H9 (cell line): ENCODE data around the gene STAP2. TPM values are rescaled to one million over a fixed set of nuclear protein-coding genes. Genes with fewer than 3 reads are reported as not detected.

Experiments
- DNase-seq: peaks from one replicate; pipeline ENCODE4 v3.0.0-alpha.2; 2017
- H2AFZ ChIP-seq: one replicate; pipeline ENCODE4 v1.6.1; 2013; ENCODE audit warnings: mild to moderate bottlenecking, low read length, control low read depth, moderate library complexity
- H2AK5ac ChIP-seq: 2 replicates; pipeline ENCODE4 v1.6.1; 2013; ENCODE audit warnings: low read length, control low read depth, mixed read lengths; ENCODE audit not compliant: insufficient read length
- H2BK120ac ChIP-seq: one replicate; pipeline ENCODE4 v1.6.1; 2013; ENCODE audit warnings: low read depth, mild to moderate bottlenecking, low read length, control low read depth, inconsistent platforms; ENCODE audit not compliant: poor library complexity, severe bottlenecking
- H2BK12ac ChIP-seq: 2 replicates; pipeline ENCODE4 v1.6.1; 2013; ENCODE audit warnings: low read length, control low read depth, mixed read lengths, low read depth; ENCODE audit not compliant: insufficient read length
- H2BK15ac ChIP-seq: 2 replicates; pipeline ENCODE4 v1.6.1; 2013; ENCODE audit warnings: low read depth, low read length, control low read depth
- H2BK20ac ChIP-seq: one replicate; pipeline ENCODE4 v1.6.1; 2013; ENCODE audit warnings: low read depth, mild to moderate bottlenecking, low read length, control low read depth, inconsistent platforms; ENCODE audit not compliant: poor library complexity, severe bottlenecking
- H2BK5ac ChIP-seq: 2 replicates; pipeline ENCODE4 v1.6.1; 2013; ENCODE audit warnings: low read length, control low read depth, mixed read lengths; ENCODE audit not compliant: insufficient read length
- H3K14ac ChIP-seq: 2 replicates; pipeline ENCODE4 v1.6.1; 2013; ENCODE audit warnings: low read length, control low read depth; ENCODE audit not compliant: insufficient read depth
- H3K18ac ChIP-seq: 2 replicates; pipeline ENCODE4 v1.6.1; 2013; ENCODE audit warnings: low read depth, mild to moderate bottlenecking, mixed read lengths, low read length, control low read depth; ENCODE audit not compliant: insufficient read length
- H3K23ac ChIP-seq: 2 replicates; pipeline ENCODE4 v1.6.1; 2013; ENCODE audit warnings: low read length, control low read depth, mixed read lengths, low read depth; ENCODE audit not compliant: insufficient read length
- H3K23me2 ChIP-seq: 2 replicates; pipeline ENCODE4 v1.6.1; 2013; ENCODE audit warnings: low read depth, mild to moderate bottlenecking, mixed read lengths, low read length, control low read depth; ENCODE audit not compliant: insufficient read length, poor library complexity, severe bottlenecking
- H3K27ac ChIP-seq: 2 replicates; pipeline ENCODE4 v1.5.1; 2013; ENCODE audit warnings: low read length, control low read depth, mixed read lengths, low read depth; ENCODE audit not compliant: insufficient read length
- H3K27me3 ChIP-seq: 2 replicates; pipeline ENCODE4 v1.6.1; 2013; ENCODE audit warnings: low read length, control low read depth, inconsistent platforms; ENCODE audit not compliant: insufficient read depth
- H3K4ac ChIP-seq: 2 replicates; pipeline ENCODE4 v1.6.1; 2013; ENCODE audit warnings: low read depth, mild to moderate bottlenecking, control low read depth, inconsistent platforms, low read length, moderate library complexity
- H3K4me1 ChIP-seq: 2 replicates; pipeline ENCODE4 v1.6.1; 2013; ENCODE audit warnings: low read length, control low read depth, inconsistent platforms; ENCODE audit not compliant: insufficient read depth
- H3K4me2 ChIP-seq: 2 replicates; pipeline ENCODE4 v1.6.1; 2013; ENCODE audit warnings: low read length, control low read depth, mixed read lengths; ENCODE audit not compliant: insufficient read length, insufficient read depth
- H3K56ac ChIP-seq: 2 replicates; pipeline ENCODE4 v1.6.1; 2013; ENCODE audit warnings: low read depth, mild to moderate bottlenecking, mixed read lengths, low read length, control low read depth; ENCODE audit not compliant: insufficient read length
- H3K79me1 ChIP-seq: 2 replicates; pipeline ENCODE4 v1.6.1; 2013; ENCODE audit warnings: low read depth, mild to moderate bottlenecking, moderate library complexity, low read length, control low read depth, inconsistent platforms; ENCODE audit not compliant: insufficient read depth, poor library complexity, severe bottlenecking
- H3K79me2 ChIP-seq: 2 replicates; pipeline ENCODE4 v1.6.1; 2013; ENCODE audit warnings: low read length, control low read depth, inconsistent platforms; ENCODE audit not compliant: insufficient read depth
- H3K9ac ChIP-seq: 2 replicates; pipeline ENCODE4 v1.6.1; 2013; ENCODE audit warnings: low read length, control low read depth, mixed read lengths; ENCODE audit not compliant: insufficient read length; ENCODE audit errors: extremely low read depth
- H3K9me3 ChIP-seq: one replicate; pipeline ENCODE4 v1.6.1; 2013; ENCODE audit warnings: low read depth, low read length, inconsistent platforms; ENCODE audit not compliant: control insufficient read depth
- H3T11ph ChIP-seq: one replicate; pipeline ENCODE4 v1.6.1; 2013; ENCODE audit warnings: mild to moderate bottlenecking, low read length, control low read depth, inconsistent platforms
- H4K20me1 ChIP-seq: one replicate; pipeline ENCODE4 v1.6.1; 2013; ENCODE audit not compliant: control insufficient read depth, insufficient read length, insufficient read depth
- H4K5ac ChIP-seq: 2 replicates; pipeline ENCODE4 v1.6.1; 2013; ENCODE audit warnings: low read depth, mild to moderate bottlenecking, mixed read lengths, low read length, control low read depth; ENCODE audit not compliant: insufficient read length
- H4K8ac ChIP-seq: replicated peaks from 2 replicates; pipeline ENCODE4 v1.6.1; 2013; ENCODE audit warnings: low read length, control low read depth, mixed read lengths, low read depth; ENCODE audit not compliant: insufficient read length
- H4K91ac ChIP-seq: 2 replicates; pipeline ENCODE4 v1.6.1; 2013; ENCODE audit warnings: low read depth, mild to moderate bottlenecking, moderate library complexity, mixed read lengths, low read length, control low read depth; ENCODE audit not compliant: insufficient read length
- H3K27ac Mint-ChIP-seq, 3 experiments: 2 replicates in 2 of 3; 3 replicates in 1 of 3; pipeline ENCODE4 v1.8.0; 2020 to 2021; ENCODE audit warnings: mixed read lengths in 3 of 3, mild to moderate bottlenecking in 1 of 3, moderate library complexity in 1 of 3
- H3K27me3 Mint-ChIP-seq: 2 replicates; pipeline ENCODE4 v1.8.0; 2021; ENCODE audit warnings: low read depth, mild to moderate bottlenecking, moderate library complexity, mixed read lengths
- H3K36me3 Mint-ChIP-seq, 3 experiments: 2 replicates in 2 of 3; 3 replicates in 1 of 3; pipeline ENCODE4 v1.8.0; 2020 to 2021; ENCODE audit warnings: low read depth in 3 of 3, mixed read lengths in 3 of 3; ENCODE audit not compliant: insufficient read depth in 1 of 3
- H3K4me1 Mint-ChIP-seq, 2 experiments: 2 replicates each; pipeline ENCODE4 v1.8.0; 2020; ENCODE audit warnings: mixed read lengths in 2 of 2
- H3K4me3 Mint-ChIP-seq, 2 experiments: 2 replicates in 1 of 2; 3 replicates in 1 of 2; pipeline ENCODE4 v1.8.0; 2020 to 2021; ENCODE audit warnings: mild to moderate bottlenecking in 2 of 2, mixed read lengths in 2 of 2, moderate library complexity in 1 of 2
- H3K9me3 Mint-ChIP-seq, 2 experiments: 2 replicates in 1 of 2; 3 replicates in 1 of 2; pipeline ENCODE4 v1.8.0; 2020; ENCODE audit warnings: mild to moderate bottlenecking in 2 of 2, mixed read lengths in 2 of 2, moderate library complexity in 1 of 2
- WGBS: extraction: QIAGEN DNeasy Blood & Tissue Kit; methylation state at CpG from one replicate; pipeline ENCODE4 v1.1.7; 2013; ENCODE audit warnings: missing lambda C conversion rate, low lambda C conversion rate, mixed read lengths; ENCODE audit not compliant: insufficient read length; ENCODE audit errors: extremely low coverage; 5-methylcytosine and 5-hydroxymethylcytosine counted together
- total RNA-seq: library from RNA; stranded (reverse); gene quantifications from 2 replicates; pipeline ENCODE4 v1.2.1, GENCODE V29; 2021
- TF ChIP-seq, protein P1 (sequence below): fragments of 200-600 bp; sonication (generic); conservative IDR thresholded peaks from 3 replicates; pipeline ENCODE4 v1.8.0; 2021; ENCODE audit warnings: antibody characterized with exemption, mild to moderate bottlenecking

The STAP2 gene
- total RNA-seq, 1 experiment from 2014 or later, result 20.2 TPM

DNA sequence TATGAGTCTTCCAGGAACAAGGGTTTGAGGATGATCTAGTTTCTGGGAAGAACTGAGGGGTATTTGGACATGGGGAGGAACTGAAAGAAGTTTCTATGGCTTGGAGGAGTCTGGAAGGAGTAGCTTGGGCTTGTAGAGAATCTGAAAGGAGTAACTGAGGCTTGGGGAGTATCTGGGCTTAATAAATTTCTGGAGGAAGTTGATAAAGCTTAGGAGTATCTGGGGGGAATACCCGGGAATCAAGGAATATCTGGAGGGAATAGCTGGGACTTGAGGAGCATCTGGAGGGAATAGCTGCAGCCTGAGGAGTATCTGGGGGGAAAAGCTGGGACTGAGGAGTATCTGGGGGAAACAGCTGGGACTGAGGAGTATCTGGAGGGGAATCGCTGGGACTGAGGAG, 18.2 kb downstream of the STAP2 start:
- Histone ChIP-seq H3K9ac (no peak overlapping the region), H3K79me1 (no peaks in the 10 kb centered on the region), H2BK15ac (no peak overlapping the region), H3K4ac (no peak overlapping the region), H4K8ac (no peak overlapping the region), H2AFZ (no peak overlapping the region), H2BK12ac (no peak overlapping the region), H2BK5ac (no peak overlapping the region), H3K14ac (no peak overlapping the region), H3K23ac (no peak overlapping the region), H2BK20ac (no peak overlapping the region), H2AK5ac (no peak overlapping the region), H3K23me2 (no peaks in the 10 kb centered on the region), H4K20me1 (no peaks in the 10 kb centered on the region), H2BK120ac (no peak overlapping the region), H4K91ac (no peak overlapping the region), H3K56ac (no peak overlapping the region), H3K9me3 (no peaks in the 10 kb centered on the region), H3K27me3 (no peaks in the 10 kb centered on the region), H4K5ac (no peak overlapping the region), H3T11ph (no peak overlapping the region), H3K4me2 (no peak overlapping the region), H3K79me2 (no peaks in the 10 kb centered on the region), H3K18ac (no peak overlapping the region), H3K27ac (no peak overlapping the region), H3K4me1 (no peaks in the 10 kb centered on the region)
- no CpG with 5 or more reads among the region's 2 CpGs for WGBS
- H3K4me1 Mint-ChIP-seq, result no peaks in the 10 kb centered on the region
- peaks cover 50 to 71% (median 56%) of the 10 kb centered on the region in 3 experiments for H3K36me3 Mint-ChIP-seq
- DNase-seq, result no peak
- peaks cover 31% of the 10 kb centered on the region in 2 experiments for H3K9me3 Mint-ChIP-seq
- TF ChIP-seq, protein P1, sequence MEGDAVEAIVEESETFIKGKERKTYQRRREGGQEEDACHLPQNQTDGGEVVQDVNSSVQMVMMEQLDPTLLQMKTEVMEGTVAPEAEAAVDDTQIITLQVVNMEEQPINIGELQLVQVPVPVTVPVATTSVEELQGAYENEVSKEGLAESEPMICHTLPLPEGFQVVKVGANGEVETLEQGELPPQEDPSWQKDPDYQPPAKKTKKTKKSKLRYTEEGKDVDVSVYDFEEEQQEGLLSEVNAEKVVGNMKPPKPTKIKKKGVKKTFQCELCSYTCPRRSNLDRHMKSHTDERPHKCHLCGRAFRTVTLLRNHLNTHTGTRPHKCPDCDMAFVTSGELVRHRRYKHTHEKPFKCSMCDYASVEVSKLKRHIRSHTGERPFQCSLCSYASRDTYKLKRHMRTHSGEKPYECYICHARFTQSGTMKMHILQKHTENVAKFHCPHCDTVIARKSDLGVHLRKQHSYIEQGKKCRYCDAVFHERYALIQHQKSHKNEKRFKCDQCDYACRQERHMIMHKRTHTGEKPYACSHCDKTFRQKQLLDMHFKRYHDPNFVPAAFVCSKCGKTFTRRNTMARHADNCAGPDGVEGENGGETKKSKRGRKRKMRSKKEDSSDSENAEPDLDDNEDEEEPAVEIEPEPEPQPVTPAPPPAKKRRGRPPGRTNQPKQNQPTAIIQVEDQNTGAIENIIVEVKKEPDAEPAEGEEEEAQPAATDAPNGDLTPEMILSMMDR, result no peak
- H3K4me3 Mint-ChIP-seq, result no peak overlapping the region
- no peaks in the 10 kb centered on the region; the same call in none of the 2 replicates for H3K27me3 Mint-ChIP-seq
- H3K27ac Mint-ChIP-seq, result 0 out of 7 replicates have a peak overlapping the region, but pooled peaks of 1 of the 3 experiments have one; percentile 40
